Breast epithelium (tissue), 3 donors: ENCODE measurements around the gene RFC4.

Experiments used
- POLR2A ChIP-seq: fragments of 450-650 bp; IDR thresholded peaks from one replicate; pipeline ENCODE4 v1.6.1; 2016; ENCODE audit warnings: antibody characterized with exemption, mild to moderate bottlenecking, moderate library complexity
- TF ChIP-seq, protein P1 (sequence below), 3 donors: fragments of 450-650 bp; IDR thresholded peaks; one replicate each; pipeline ENCODE4 v1.5.1; 2016 to 2017; ENCODE audit warnings: antibody characterized with exemption in 3 of 3, mild to moderate bottlenecking in 3 of 3, moderate library complexity in 3 of 3

DNA sequence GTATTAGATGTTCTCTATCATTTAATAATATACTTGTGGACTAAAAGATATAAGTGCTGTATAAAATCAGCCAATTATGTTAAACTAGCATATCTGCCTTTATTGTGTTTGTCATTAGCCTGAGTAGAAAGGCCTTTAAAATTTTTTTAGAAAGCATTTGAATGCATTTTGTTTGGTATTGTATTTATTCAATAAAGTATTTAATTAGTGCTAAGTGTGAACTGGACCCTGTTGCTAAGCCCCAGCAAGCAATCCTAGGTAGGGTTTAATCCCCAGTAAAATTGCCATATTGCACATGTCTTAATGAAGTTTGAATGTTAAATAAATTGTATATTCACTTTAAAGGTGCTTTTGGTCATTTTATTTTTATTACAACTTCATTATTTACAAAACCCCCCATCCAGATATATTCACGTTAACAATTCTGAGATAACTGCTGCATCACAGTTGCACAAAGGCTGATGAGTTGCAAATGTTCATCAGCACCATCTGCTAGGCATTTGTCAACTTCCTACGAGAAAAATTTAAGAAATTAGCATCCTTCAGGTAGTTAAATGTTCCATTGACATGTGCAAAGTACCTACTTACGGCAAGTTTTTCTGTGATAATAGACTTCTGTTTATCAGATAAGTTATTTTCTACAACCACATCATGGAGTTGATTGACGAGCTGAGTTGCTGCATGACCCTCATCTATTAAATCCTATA, 16.6 kb downstream of the RFC4 start:
- no peak for TF ChIP-seq POLR2A
- TF ChIP-seq, protein P1, sequence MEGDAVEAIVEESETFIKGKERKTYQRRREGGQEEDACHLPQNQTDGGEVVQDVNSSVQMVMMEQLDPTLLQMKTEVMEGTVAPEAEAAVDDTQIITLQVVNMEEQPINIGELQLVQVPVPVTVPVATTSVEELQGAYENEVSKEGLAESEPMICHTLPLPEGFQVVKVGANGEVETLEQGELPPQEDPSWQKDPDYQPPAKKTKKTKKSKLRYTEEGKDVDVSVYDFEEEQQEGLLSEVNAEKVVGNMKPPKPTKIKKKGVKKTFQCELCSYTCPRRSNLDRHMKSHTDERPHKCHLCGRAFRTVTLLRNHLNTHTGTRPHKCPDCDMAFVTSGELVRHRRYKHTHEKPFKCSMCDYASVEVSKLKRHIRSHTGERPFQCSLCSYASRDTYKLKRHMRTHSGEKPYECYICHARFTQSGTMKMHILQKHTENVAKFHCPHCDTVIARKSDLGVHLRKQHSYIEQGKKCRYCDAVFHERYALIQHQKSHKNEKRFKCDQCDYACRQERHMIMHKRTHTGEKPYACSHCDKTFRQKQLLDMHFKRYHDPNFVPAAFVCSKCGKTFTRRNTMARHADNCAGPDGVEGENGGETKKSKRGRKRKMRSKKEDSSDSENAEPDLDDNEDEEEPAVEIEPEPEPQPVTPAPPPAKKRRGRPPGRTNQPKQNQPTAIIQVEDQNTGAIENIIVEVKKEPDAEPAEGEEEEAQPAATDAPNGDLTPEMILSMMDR (IDR thresholded peaks at IDR 0.05), result no peak
